ENCODE measurements around the gene LGR6. TPM values are rescaled to one million over a fixed set of nuclear protein-coding genes. Genes with fewer than 3 reads are reported as not detected.

The LGR6 gene
- polyA plus RNA-seq, 1 donor from 2014 or later = not detected

GRCh38 chr1:202275061-202275770 lies 81.6 kb downstream of the LGR6 start:
- Histone ChIP-seq H3K27me3 (ENCODE audit: insufficient read depth, low read depth, low read length) (no peaks in the 10 kb centered on the region), H3K4me2 (ENCODE audit: low read length) (no peak overlapping the region), H3K9me2 (ENCODE audit: insufficient read depth, low read length) (no peaks in the 10 kb centered on the region), H2AFZ (ENCODE audit: low read depth, low read length) (no peak overlapping the region), H3F3A (ENCODE audit: insufficient read depth, low read length, poor library complexity, severe bottlenecking) (no peaks in the 10 kb centered on the region), H3K27ac (ENCODE audit: low read length) (no peak overlapping the region), H3K4me3 (ENCODE audit: low read length) (no peak overlapping the region), H3K9me3 (ENCODE audit: low read length) (no peaks in the 10 kb centered on the region), H4K20me1 (ENCODE audit: insufficient read depth) (no peaks in the 10 kb centered on the region), H3K79me2 (replicated peaks; ENCODE audit: insufficient read depth, low read length) (no peaks in the 10 kb centered on the region), H3K9ac (ENCODE audit: low read length) (no peak overlapping the region), H3K36me3 (ENCODE audit: insufficient read depth, low read length) (no peaks in the 10 kb centered on the region)
- TF ChIP-seq, protein P1, sequence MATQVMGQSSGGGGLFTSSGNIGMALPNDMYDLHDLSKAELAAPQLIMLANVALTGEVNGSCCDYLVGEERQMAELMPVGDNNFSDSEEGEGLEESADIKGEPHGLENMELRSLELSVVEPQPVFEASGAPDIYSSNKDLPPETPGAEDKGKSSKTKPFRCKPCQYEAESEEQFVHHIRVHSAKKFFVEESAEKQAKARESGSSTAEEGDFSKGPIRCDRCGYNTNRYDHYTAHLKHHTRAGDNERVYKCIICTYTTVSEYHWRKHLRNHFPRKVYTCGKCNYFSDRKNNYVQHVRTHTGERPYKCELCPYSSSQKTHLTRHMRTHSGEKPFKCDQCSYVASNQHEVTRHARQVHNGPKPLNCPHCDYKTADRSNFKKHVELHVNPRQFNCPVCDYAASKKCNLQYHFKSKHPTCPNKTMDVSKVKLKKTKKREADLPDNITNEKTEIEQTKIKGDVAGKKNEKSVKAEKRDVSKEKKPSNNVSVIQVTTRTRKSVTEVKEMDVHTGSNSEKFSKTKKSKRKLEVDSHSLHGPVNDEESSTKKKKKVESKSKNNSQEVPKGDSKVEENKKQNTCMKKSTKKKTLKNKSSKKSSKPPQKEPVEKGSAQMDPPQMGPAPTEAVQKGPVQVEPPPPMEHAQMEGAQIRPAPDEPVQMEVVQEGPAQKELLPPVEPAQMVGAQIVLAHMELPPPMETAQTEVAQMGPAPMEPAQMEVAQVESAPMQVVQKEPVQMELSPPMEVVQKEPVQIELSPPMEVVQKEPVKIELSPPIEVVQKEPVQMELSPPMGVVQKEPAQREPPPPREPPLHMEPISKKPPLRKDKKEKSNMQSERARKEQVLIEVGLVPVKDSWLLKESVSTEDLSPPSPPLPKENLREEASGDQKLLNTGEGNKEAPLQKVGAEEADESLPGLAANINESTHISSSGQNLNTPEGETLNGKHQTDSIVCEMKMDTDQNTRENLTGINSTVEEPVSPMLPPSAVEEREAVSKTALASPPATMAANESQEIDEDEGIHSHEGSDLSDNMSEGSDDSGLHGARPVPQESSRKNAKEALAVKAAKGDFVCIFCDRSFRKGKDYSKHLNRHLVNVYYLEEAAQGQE (IDR thresholded peaks at IDR 0.05; ENCODE audit: borderline replicate concordance) = no peak
- no peak for TF ChIP-seq EP300 (conservative IDR thresholded peaks at IDR 0.05; ENCODE audit: poor library complexity, severe bottlenecking)
- TF ChIP-seq TAF1 (IDR thresholded peaks at IDR 0.05; ENCODE audit: low read depth) = no peak
- no peak for TF ChIP-seq SMC3 (conservative IDR thresholded peaks at IDR 0.05; ENCODE audit: poor library complexity)
- TF ChIP-seq POLR2AphosphoS5 (IDR thresholded peaks at IDR 0.05) = no peak
- TF ChIP-seq EZH2 (IDR thresholded peaks at IDR 0.05; ENCODE audit: borderline replicate concordance, insufficient read depth, low read length, poor library complexity, severe bottlenecking) = no peak
- no peak for TF ChIP-seq RAD21 (conservative IDR thresholded peaks at IDR 0.05)
- TF ChIP-seq MXI1 (conservative IDR thresholded peaks at IDR 0.05; ENCODE audit: poor library complexity, severe bottlenecking) = no peak
- TF ChIP-seq, protein P2, sequence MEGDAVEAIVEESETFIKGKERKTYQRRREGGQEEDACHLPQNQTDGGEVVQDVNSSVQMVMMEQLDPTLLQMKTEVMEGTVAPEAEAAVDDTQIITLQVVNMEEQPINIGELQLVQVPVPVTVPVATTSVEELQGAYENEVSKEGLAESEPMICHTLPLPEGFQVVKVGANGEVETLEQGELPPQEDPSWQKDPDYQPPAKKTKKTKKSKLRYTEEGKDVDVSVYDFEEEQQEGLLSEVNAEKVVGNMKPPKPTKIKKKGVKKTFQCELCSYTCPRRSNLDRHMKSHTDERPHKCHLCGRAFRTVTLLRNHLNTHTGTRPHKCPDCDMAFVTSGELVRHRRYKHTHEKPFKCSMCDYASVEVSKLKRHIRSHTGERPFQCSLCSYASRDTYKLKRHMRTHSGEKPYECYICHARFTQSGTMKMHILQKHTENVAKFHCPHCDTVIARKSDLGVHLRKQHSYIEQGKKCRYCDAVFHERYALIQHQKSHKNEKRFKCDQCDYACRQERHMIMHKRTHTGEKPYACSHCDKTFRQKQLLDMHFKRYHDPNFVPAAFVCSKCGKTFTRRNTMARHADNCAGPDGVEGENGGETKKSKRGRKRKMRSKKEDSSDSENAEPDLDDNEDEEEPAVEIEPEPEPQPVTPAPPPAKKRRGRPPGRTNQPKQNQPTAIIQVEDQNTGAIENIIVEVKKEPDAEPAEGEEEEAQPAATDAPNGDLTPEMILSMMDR (IDR thresholded peaks at IDR 0.05; ENCODE audit: poor library complexity, severe bottlenecking) = no peak

DNA sequence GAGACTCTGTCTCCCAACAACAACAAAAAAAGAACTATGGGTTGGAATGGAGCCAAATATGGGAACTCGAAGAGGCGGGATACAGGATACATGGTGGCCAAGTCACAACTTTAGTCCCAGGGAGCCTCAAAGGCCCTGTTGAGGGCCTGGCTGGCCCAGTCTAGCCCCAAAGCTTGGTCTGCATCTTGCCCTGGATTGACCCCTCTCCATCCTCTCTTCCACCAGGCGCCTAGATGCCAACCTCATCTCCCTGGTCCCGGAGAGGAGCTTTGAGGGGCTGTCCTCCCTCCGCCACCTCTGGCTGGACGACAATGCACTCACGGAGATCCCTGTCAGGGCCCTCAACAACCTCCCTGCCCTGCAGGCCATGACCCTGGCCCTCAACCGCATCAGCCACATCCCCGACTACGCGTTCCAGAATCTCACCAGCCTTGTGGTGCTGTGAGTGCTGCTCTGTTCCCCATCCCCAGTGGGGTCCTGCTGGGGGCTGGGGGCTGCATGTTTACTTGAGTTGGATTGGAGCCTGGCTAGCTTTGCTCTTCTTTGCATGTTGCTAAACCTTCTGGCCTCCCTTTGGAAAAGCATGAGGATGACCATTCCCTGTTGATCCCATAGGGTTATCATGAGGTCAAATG lies 82.6 kb downstream of the LGR6 start:
- TF ChIP-seq RAD21 (conservative IDR thresholded peaks at IDR 0.05) (no peak), POLR2AphosphoS5 (IDR thresholded peaks at IDR 0.05) (no peak), EP300 (conservative IDR thresholded peaks at IDR 0.05; ENCODE audit: poor library complexity, severe bottlenecking) (no peak), EZH2 (IDR thresholded peaks at IDR 0.05; ENCODE audit: borderline replicate concordance, insufficient read depth, low read length, poor library complexity, severe bottlenecking) (no peak)
- H3K9me2 ChIP-seq (ENCODE audit: insufficient read depth, low read length) = no peaks in the 10 kb centered on the region
- no peak overlapping the region for H3K9ac ChIP-seq (ENCODE audit: low read length)

More for the DNA sequence above, 82.6 kb downstream of the LGR6 start:
- no peaks in the 10 kb centered on the region for H4K20me1 ChIP-seq (ENCODE audit: insufficient read depth)
- H2AFZ ChIP-seq (ENCODE audit: low read depth, low read length) = no peak overlapping the region
- no peaks in the 10 kb centered on the region for H3K79me2 ChIP-seq (replicated peaks; ENCODE audit: insufficient read depth, low read length)
- no peaks in the 10 kb centered on the region for H3K36me3 ChIP-seq (ENCODE audit: insufficient read depth, low read length)
- H3K4me3 ChIP-seq (ENCODE audit: low read length) = no peak overlapping the region
- no peak overlapping the region for H3K27ac ChIP-seq (ENCODE audit: low read length)
- H3K4me2 ChIP-seq (ENCODE audit: low read length) = no peak overlapping the region
- H3F3A ChIP-seq (ENCODE audit: insufficient read depth, low read length, poor library complexity, severe bottlenecking) = no peaks in the 10 kb centered on the region
- H3K27me3 ChIP-seq (ENCODE audit: insufficient read depth, low read depth, low read length) = no peaks in the 10 kb centered on the region
- no peaks in the 10 kb centered on the region for H3K9me3 ChIP-seq (ENCODE audit: low read length)
